ENCODE results near the gene MCF2L.

Gene MCF2L

GRCh38 chr13:112943309-112944125 lies 25.5 kb upstream of the MCF2L start:
- peak; percentile 48 to 87 for DNase-seq

GRCh38 chr13:112947796-112948195 lies 21.2 kb upstream of the MCF2L start:
- DNase-seq, result no peak

- no peak for DNase-seq
Measured at GRCh38 chr13:112951674-112952371, 17.2 kb upstream of the MCF2L start.

GRCh38 chr13:112952759-112953551 lies 16.1 kb upstream of the MCF2L start:
- no peak for DNase-seq

GRCh38 chr13:112953591-112954487 lies 15.2 kb upstream of the MCF2L start:
- DNase-seq, result no peak

GRCh38 chr13:112954488-112955270 lies 14.3 kb upstream of the MCF2L start:
- DNase-seq, result no peak

GRCh38 chr13:112955271-112955937 lies 13.6 kb upstream of the MCF2L start:
- DNase-seq, result no peak

- no peak for DNase-seq
Measured at GRCh38 chr13:112955956-112956355, 13.1 kb upstream of the MCF2L start.

- no peak for DNase-seq
Measured at GRCh38 chr13:112956571-112957294, 12.3 kb upstream of the MCF2L start.

GRCh38 chr13:112957295-112957677 lies 11.7 kb upstream of the MCF2L start:
- DNase-seq, result no peak

GRCh38 chr13:112958127-112958989 lies 10.7 kb upstream of the MCF2L start:
- no peak for DNase-seq

- peak; percentile 26 to 46 for DNase-seq
Measured at GRCh38 chr13:112959206-112959605, 9.8 kb upstream of the MCF2L start.

- DNase-seq, result no peak
Measured at GRCh38 chr13:112959701-112960542, 9.1 kb upstream of the MCF2L start.

GRCh38 chr13:112960706-112961105 lies 8.3 kb upstream of the MCF2L start:
- DNase-seq, result no peak

- DNase-seq, result no peak
Measured at GRCh38 chr13:112961457-112962369, 7.3 kb upstream of the MCF2L start.

GRCh38 chr13:112962396-112962795 lies 6.6 kb upstream of the MCF2L start:
- DNase-seq, result no peak

Measured in NCI-H526 (cell line).